ENCODE results near the gene FLRT1.

The FLRT1 gene

DNA sequence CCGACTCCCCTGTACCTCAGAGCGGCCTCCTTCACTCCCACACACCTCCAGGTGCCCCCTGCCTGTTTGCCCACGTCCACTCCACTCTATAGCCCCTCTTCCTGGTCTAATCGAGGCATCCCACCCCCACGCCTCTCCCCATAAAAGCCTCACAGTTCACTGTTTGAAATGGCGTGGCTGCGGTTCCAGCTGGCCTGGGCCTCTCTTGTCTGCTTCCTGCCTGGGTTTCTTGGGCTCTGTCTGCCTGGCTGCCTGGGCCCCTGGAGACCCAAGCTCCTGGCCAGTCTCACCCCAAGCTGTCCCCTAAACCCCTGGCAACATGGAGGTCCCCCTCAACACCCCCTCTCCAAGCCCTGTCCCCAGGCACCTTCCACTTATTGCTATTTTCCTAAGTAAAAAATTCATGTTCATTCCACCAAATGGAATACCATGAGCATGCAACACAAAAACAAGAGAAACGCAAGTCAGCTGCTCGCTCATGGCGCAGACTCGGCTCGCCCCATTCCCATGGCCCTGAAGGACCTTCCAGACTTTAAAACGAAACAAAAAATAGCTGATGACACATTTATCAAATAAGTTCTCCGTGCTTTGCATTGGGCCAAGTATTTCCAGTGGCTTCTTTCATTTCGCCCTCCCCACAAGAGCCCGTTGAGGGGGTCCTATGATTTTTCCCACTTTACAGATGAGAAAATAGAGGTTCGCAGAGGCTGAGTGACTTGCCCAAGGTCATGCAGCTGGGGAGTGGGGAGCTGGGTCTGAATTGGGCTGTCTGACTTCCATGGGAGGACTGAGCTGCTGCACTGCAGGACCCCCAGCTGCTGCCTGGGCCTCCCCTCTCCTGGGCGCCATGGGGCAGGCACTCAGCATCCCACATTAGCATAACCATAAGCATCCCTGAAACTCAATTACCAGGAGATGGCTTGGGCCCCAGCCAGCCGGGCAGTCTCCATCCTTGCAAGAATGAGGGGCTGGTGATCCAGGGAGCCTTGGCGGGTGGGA lies 11.7 kb upstream of the FLRT1 start:
- no peak for DNase-seq (ENCODE audit: low spot score)

DNA sequence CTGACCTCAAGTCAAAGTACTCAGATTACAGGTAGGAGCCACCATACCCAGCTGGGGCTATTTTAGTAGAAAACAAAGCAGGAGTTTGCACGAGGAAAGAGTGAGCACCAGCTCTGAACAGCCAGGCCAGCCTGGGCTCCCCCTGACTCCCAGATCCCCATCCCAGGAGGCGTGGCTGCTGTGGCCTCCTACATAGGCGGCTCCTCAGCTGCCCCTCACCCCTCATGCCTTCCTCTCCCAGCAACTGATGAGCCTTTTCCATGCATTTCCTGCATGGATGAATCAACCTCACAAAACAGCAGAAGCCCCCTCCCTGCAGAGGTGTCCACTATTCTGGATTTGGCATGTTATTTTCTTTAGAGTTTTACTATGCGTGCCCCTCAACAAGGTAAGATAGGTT lies 10.5 kb upstream of the FLRT1 start:
- no peak for DNase-seq (ENCODE audit: low spot score)

- no peak for DNase-seq (ENCODE audit: low spot score)
Observed at GRCh38 chr11:64026575-64027205, 9.0 kb upstream of the FLRT1 start.

- no peak for DNase-seq (ENCODE audit: low spot score)
Observed at GRCh38 chr11:64027651-64028397, 7.9 kb upstream of the FLRT1 start.

- no peak for DNase-seq (ENCODE audit: low spot score)
Observed at GRCh38 chr11:64028398-64029115, 7.2 kb upstream of the FLRT1 start.

GRCh38 chr11:64029773-64030172 lies 6.0 kb upstream of the FLRT1 start:
- DNase-seq (ENCODE audit: low spot score), result no peak

DNA sequence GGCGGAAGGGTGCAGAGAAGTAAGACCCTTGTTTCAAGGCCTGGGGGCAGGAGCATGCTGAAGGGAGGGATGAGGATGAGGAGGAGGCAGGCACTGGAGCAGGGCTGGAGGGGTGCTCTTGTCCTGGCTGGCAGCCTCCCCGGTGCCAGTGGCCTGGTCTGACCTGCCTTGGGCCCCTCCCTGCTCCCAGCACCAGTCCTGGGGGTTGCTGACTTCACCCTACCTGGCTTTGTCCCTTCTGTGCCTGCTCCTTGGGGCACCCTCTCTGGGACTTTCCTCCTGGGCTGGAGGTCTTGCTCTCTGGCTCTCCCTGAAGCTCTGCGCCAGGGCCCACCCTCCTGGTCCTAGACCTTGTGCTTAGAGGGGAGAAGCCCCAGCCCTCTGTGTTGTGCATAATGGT lies 4.7 kb upstream of the FLRT1 start:
- no peak for DNase-seq (ENCODE audit: low spot score)

DNA sequence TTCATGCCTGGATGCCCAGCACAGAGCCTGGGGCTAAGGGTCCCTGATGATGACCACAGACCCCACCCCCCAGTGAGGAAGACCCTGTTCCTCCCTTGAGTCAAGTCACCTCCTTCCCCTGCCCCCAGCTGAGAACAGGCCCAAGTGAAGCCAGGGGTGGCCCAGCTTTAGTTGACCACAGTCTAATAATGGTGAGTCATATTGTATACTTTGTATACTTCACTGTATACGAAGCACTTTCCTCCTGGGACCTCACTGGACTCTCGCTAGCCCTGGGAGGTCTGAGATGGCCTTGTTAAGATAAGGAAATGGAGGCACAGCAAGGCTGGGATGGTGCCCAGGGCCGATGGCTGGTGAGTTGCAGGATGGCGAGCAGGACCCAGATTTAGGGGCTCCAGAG lies 3.7 kb upstream of the FLRT1 start:
- DNase-seq (ENCODE audit: low spot score), result no peak

GRCh38 chr11:64034411-64034811 lies 1.3 kb upstream of the FLRT1 start:
- no peak for DNase-seq (ENCODE audit: low spot score)

DNA sequence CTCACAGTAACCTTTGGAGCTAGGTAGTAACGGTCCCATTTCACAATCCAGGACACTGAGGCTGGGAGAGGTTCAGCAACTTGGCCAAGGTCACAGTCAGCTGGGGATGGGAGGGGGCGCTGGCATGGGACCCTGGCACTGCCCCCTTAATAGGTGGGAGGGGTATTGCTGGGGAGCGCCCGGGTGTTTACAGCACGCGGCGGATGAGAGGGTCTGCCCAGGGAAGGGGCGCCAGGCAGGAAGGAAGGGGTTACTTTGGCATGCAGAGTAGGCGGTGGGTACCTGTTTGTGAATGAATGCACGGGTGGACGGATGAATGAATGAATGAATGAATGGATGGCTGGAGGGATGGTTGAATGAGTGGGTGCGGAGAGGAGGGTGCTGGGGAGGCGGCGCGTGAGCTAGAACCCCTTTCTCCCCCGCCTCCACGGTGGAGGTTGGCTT lies 628 bp upstream of the FLRT1 start:
- DNase-seq (ENCODE audit: low spot score), result no peak

DNA sequence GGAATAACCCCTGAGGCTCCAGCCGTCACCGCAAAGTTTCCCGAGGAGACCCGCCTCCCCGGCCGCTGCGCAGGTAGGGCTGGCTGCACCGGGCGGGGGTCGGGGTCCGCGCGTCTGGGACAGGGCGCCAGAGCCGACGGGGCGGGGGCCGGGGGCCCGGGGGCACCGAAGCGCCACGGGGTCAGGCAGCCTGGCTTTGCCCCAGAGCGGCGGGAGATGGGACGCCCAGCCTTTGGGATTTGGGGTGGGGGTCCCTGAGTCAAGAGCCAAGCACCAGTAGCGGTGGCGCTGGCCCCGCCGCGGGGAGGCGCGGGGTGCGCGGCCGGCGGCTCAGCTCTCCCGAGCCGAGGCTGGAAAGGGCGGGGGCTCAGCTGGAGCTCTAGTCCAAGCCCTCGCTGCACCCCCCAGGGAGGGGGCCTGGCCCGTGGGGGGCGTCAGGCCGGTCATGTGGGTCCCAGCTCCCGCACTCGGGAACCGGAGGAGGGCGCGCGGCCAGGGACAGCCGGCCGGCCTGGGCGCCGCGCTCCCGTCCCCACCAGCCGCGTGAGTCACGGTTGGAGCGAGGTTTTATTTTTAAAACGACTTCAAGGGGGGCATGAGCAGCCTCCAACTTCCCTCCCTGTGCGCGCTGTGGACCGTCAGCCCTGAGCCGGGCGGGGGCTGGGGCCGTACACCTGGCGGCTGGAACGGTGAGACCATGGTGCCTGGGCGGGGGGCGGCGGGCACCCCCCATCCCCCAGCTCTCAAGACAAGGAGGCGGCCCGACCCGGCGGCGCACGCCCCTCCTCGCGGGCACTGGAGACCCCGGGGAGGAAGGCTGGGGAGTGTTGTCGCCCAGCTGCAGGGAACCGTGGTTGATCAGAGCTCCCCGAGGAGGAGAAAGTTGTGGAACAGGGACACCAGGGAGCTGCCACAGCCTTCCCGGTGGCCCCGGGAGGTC lies 626 bp downstream of the FLRT1 start:
- DNase-seq (ENCODE audit: low spot score), result no peak

DNA sequence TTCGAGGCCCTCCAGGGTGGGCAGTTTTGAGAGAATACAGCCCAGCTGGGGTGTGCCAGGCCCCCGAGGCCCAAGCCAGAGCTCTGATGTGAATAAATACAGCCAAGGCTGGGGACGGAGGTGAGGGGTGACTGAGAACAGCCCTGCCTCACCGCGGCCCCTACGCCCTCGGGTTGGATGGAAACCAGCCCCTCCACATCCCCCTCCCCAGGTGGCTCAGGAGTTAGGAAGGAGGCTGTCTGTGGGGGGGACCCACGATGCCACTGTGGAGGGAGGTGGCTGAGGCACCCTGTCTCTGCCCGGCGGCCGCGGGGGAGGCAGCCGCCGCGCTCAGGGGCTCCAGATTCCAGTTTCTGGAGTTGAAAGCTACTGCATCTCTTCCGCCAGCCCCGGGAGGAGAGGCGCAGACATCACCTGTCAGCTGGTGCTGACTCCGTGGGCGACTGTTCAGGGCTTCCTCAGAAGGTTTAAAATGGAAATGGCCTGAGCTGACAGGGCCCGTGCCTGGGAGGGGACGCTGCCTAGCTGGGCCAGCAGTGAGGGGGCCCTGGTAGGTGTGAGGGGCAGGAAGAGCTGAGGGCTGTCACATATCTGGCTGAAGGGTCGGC lies 1.4 kb downstream of the FLRT1 start:
- DNase-seq (ENCODE audit: low spot score), result no peak

DNA sequence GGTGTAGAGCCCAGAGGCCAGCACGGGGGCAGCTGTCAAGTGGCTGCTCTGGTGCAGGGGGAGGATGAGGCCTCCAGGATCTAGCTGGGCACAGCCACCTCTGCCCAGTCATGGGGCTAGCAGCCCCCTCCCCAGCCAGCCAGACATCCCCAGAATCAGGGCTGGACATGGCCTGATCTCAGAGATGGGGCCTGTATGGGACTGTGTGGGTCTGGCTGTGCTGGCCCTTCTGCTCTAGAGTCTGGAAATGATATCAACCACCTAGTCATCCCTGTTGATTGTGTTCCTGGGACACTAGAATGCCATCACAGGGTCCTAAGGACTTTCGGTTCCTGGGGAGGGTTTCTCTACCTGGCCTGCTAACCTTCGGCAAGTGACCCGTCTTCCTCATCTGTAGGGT lies 2.8 kb downstream of the FLRT1 start:
- DNase-seq (ENCODE audit: low spot score), result no peak

GRCh38 chr11:64039012-64039665 lies 3.4 kb downstream of the FLRT1 start:
- no peak for DNase-seq (ENCODE audit: low spot score)

DNA sequence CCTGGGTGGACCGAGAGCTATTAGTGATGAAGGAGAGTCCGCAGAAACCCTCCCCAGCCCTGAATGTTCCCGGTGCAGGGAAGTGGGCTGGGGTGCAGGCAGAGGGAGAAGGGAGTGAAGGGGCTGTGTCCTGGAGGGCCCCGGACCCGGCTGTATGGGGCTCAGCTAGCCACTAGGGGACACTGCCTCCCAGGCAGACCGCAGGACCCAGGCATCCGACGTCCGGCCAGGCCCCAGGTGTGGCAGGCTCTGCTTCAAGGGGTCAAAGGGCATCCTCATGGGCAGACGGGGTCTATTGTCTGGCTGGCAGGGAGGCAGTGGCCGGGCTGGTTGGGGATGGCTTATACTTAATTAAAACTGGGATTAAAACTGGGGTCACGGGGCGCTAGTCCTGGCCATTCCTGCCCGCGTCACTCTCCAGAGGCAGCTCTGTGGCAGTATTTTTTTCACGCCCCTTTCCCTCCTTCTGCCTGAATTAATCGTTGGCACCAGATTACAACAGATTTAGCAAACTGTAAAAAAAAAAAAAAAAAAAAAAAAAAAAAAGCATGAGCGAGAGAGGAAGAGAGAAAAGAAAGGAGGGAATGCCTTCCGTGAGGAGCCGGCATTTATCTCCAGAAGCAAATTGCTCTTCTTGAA lies 5.1 kb downstream of the FLRT1 start:
- DNase-seq (ENCODE audit: low spot score), result no peak

- no peak for DNase-seq (ENCODE audit: low spot score)
Observed at GRCh38 chr11:64041846-64042245, 6.1 kb downstream of the FLRT1 start.

- no peak for DNase-seq (ENCODE audit: low spot score)
Observed at GRCh38 chr11:64042301-64042700, 6.6 kb downstream of the FLRT1 start.

DNA sequence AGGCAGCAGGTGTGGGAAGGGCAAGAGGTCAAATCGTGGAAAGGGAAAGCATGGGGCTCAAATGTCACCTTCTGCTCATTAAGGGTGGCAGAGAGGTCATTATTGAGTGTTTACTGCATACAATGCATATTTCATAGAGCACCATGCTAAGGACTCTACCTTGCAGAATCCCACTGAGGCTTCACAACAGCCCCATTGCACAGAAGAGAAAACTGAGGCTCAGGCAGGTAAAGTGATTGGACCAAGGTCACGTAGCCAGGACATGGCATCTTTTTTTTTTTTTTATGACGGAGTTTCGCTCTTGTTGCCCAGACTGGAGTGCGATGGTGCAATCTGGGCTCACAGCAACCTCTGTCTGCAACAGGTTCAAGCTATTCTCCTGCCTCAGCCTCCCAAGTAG lies 7.8 kb downstream of the FLRT1 start:
- no peak for DNase-seq (ENCODE audit: low spot score)

- no peak for DNase-seq (ENCODE audit: low spot score)
Observed at GRCh38 chr11:64044730-64045393, 9.1 kb downstream of the FLRT1 start.
